Thoracic aorta (tissue), 2 donors: ENCODE results near the gene PES1. TPM values are rescaled to one million over a fixed set of nuclear protein-coding genes. Genes with fewer than 3 reads are reported as not detected.
"Not testable (repeated sequence)": the region's sequence is repeated elsewhere in the genome, so short reads cannot be mapped to it uniquely, and the experiment has no call there.

Experiments used
- ATAC-seq: fragments of 150-250 bp; one replicate; pipeline ENCODE4 v1.8.0; 2017; ENCODE audit warnings: low read depth; ENCODE audit not compliant: insufficient number of reproducible peaks, low FRiP score
- DNase-seq: peaks from one replicate; pipeline ENCODE4 v3.0.0-alpha.2; 2020; ENCODE audit warnings: low spot score
- H3K27ac ChIP-seq, 2 donors: fragments of 200-600 bp; sonication (generic); 1 replicate in 1 of 2; 2 replicates in 1 of 2; pipeline ENCODE4 v1.5.1; 2016; ENCODE audit warnings: mild to moderate bottlenecking in 2 of 2, moderate library complexity in 2 of 2
- H3K27me3 ChIP-seq: fragments of 200-600 bp; sonication (generic); replicated peaks from 2 replicates; pipeline ENCODE4 v1.6.0; 2016; ENCODE audit warnings: mild to moderate bottlenecking; ENCODE audit not compliant: insufficient read depth
- H3K36me3 ChIP-seq: fragments of 200-600 bp; sonication (generic); one replicate; pipeline ENCODE4 v1.5.1; 2016
- H3K4me1 ChIP-seq, 2 donors: fragments of 200-600 bp; sonication (generic); 1 replicate in 1 of 2; 2 replicates in 1 of 2; pipeline versions ENCODE4 v1.5.1 to v1.6.0; 2016; ENCODE audit warnings: low read depth in 2 of 2, mild to moderate bottlenecking in 1 of 2; ENCODE audit not compliant: control insufficient read depth in 1 of 2
- H3K4me3 ChIP-seq: fragments of 200-600 bp; sonication (generic); 2 replicates; pipeline ENCODE4 v1.5.1; 2016; ENCODE audit warnings: mild to moderate bottlenecking
- H3K9me3 ChIP-seq: fragments of 200-600 bp; sonication (generic); 2 replicates; pipeline ENCODE4 v1.5.1; 2016
- total RNA-seq, 2 donors: library from RNA; depleted of rRNA; stranded (reverse); fragments of >200 nt; gene quantifications; one replicate each; pipeline versions ENCODE4 v1.1.0 to v1.2.3, GENCODE V29; 2016
- TF ChIP-seq, protein P1 (sequence below): fragments of 200-600 bp; sonication (generic); IDR thresholded peaks from one replicate; pipeline ENCODE4 v1.5.1; 2019; ENCODE audit warnings: antibody characterized with exemption

The PES1 gene
- total RNA-seq, 2 donors from 2014 or later, result 30.5 to 58.6 TPM

DNA sequence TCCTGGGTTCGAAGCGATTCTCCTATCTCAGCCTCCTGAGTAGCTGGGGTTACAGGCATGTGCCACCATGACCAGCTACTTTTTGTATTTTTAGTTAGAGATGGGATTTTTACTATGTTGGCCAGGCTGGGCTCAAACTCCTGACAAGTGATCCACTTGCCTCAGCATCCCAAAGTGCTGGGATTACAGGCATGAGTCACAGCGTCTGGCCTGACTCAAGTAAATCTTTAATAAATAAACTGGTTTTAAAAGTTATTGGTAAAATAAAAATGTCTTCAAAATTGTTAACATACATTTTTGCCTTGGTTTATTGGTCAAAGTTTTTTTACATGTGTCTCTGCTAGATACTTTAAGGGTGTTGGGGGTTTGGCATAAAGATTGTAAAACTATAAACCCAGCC lies 7.3 kb upstream of the PES1 start:
- H3K27me3 ChIP-seq, result no peaks in the 10 kb centered on the region
- no peak overlapping the region for H3K27ac ChIP-seq
- H3K9me3 ChIP-seq, result no peaks in the 10 kb centered on the region
- no peaks in the 10 kb centered on the region for H3K36me3 ChIP-seq
- ATAC-seq, result no peak
- no peak overlapping the region for H3K4me3 ChIP-seq
- no peak for DNase-seq
- no peaks in the 10 kb centered on the region for H3K4me1 ChIP-seq
- TF ChIP-seq, protein P1, sequence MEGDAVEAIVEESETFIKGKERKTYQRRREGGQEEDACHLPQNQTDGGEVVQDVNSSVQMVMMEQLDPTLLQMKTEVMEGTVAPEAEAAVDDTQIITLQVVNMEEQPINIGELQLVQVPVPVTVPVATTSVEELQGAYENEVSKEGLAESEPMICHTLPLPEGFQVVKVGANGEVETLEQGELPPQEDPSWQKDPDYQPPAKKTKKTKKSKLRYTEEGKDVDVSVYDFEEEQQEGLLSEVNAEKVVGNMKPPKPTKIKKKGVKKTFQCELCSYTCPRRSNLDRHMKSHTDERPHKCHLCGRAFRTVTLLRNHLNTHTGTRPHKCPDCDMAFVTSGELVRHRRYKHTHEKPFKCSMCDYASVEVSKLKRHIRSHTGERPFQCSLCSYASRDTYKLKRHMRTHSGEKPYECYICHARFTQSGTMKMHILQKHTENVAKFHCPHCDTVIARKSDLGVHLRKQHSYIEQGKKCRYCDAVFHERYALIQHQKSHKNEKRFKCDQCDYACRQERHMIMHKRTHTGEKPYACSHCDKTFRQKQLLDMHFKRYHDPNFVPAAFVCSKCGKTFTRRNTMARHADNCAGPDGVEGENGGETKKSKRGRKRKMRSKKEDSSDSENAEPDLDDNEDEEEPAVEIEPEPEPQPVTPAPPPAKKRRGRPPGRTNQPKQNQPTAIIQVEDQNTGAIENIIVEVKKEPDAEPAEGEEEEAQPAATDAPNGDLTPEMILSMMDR, result no peak

DNA sequence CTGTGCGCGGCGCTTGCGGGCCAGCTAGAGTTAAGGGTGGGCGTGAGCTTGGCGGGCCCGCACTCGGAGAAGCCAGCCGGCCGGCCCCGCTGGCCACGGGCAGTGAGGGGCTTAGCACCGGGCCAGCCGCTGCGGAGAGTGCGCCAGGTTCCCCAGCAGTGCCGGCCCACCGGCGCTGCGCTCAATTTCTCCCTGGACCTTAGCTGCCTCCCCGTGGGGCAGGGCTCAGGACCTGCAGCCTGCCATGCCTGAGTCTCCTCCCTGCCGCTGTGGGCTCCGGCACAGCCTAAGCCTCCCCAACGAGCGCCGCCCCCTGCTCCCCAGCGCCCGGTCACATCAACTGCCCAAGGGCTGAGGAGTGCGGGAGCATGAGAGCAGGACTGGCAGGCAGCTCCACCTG lies 5.2 kb upstream of the PES1 start:
- no peak overlapping the region for H3K27ac ChIP-seq
- H3K27me3 ChIP-seq, result no peaks in the 10 kb centered on the region
- ATAC-seq (no peak), DNase-seq (no peak)
- no peaks in the 10 kb centered on the region for H3K9me3 ChIP-seq
- no peak overlapping the region for H3K4me3 ChIP-seq
- no peaks in the 10 kb centered on the region for H3K36me3 ChIP-seq
- H3K4me1 ChIP-seq, result peaks cover 0 to 5% of the 10 kb centered on the region in 2 donors
- TF ChIP-seq, protein P1, result no peak

GRCh38 chr22:30596199-30596598 lies 4.5 kb upstream of the PES1 start:
- TF ChIP-seq, protein P1, result no peak

DNA sequence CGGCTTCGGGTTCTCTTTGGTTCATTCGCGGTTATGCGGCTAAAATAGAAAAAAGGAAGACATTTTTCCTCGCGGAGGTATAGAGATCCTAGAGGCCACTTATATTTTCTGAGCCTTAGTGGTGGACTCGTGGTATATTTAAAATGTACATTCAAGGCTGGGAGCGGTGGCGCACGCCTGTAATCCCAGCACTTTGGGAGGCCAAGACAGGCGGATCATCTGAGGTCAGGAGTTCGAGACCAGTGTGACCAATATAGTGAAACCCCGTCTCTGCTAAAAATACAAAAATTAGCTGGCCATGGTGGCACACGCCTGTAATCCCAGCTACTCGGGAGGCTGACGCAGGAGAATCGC lies 627 bp upstream of the PES1 start:
- peaks cover 11 to 20% of the 10 kb centered on the region in 2 donors for H3K4me1 ChIP-seq
- H3K36me3 ChIP-seq, result peaks cover 19% of the 10 kb centered on the region
- H3K27ac ChIP-seq, DNase-seq, H3K27me3 ChIP-seq, H3K9me3 ChIP-seq, ATAC-seq: not testable (repeated sequence)
- peak overlapping the region; percentile 86 for H3K4me3 ChIP-seq

More at GRCh38 chr22:30596199-30596598, 4.5 kb upstream of the PES1 start:
- no peaks in the 10 kb centered on the region for H3K36me3 ChIP-seq
- H3K4me3 ChIP-seq, result no peak overlapping the region
- no peaks in the 10 kb centered on the region for H3K9me3 ChIP-seq
- H3K27ac ChIP-seq, result no peak overlapping the region
- ATAC-seq (no peak), DNase-seq (no peak)
- H3K27me3 ChIP-seq, result no peaks in the 10 kb centered on the region
- H3K4me1 ChIP-seq, result peaks cover under 1 to 6% of the 10 kb centered on the region in 2 donors

DNA sequence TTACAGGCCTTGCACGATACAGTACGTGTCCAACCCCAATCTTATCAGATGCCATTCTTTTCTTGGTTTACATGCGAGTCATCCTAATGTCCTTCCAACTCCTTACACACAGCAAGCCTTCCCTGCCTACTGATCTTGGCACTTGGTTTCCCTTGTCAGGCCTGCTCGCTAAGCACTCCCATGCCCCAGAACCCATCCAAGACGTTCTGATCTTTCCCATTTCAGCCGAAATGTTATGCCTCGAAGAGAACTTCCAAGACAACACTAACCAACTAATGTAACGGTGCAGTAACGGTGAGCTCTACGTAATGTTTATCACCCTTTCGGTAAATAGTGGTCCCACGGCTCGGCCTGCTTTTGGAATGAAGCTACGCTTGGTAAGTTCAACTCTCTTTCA lies 521 bp downstream of the PES1 start:
- Histone ChIP-seq H3K9me3 (no peaks in the 10 kb centered on the region), H3K36me3 (peaks cover 29% of the 10 kb centered on the region), H3K4me1 (peaks cover 11 to 20% of the 10 kb centered on the region in 2 donors), H3K27me3 (no peaks in the 10 kb centered on the region), H3K27ac (no peak overlapping the region), H3K4me3 (peak overlapping the region; percentile 86)
- ATAC-seq (no peak), DNase-seq (no peak)
- TF ChIP-seq, protein P1, result no peak

DNA sequence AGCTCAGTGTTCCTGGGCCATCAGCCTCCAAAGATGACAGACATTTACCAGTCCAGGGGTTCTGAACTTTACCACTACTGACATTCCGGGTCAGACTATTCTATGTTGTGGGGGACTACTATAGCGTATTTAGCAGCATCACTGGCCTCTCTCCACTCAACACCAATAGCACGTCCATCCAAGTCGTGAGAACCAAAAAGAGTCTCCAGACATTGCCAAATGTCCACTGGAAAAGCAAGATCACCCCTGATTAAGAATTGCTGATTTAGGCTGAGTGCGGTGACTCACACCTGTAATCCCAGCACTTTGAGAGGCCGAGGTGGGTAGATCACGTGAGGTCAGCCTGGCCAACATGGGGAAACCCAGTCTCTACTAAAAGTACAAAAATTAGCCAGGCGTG lies 5.3 kb downstream of the PES1 start:
- peaks cover 11 to 15% of the 10 kb centered on the region in 2 donors for H3K4me1 ChIP-seq
- no peak overlapping the region for H3K27ac ChIP-seq
- TF ChIP-seq, protein P1, result no peak
- H3K4me3 ChIP-seq, result no peak overlapping the region
- ATAC-seq (no peak), DNase-seq (no peak)
- peaks cover 75% of the 10 kb centered on the region for H3K36me3 ChIP-seq
- H3K9me3 ChIP-seq, result no peaks in the 10 kb centered on the region
- H3K27me3 ChIP-seq, result no peaks in the 10 kb centered on the region
